Measurements from ENCODE around the gene MEGF11. TPM values are rescaled to one million over a fixed set of nuclear protein-coding genes. Genes with fewer than 3 reads are reported as not detected.

Gene MEGF11
- polyA plus RNA-seq, 1 donor = 0.26 TPM

- DNase-seq = no peak
Observed at GRCh38 chr15:66084704-66085103, 168.8 kb downstream of the MEGF11 start.

- no peak for DNase-seq
Observed at GRCh38 chr15:66080717-66081398, 172.7 kb downstream of the MEGF11 start.

GRCh38 chr15:66078929-66079275 is 174.6 kb downstream of the MEGF11 start:
- no peak for DNase-seq

GRCh38 chr15:66078196-66078928 is 175.2 kb downstream of the MEGF11 start:
- DNase-seq = no peak

GRCh38 chr15:66077320-66077663 is 176.3 kb downstream of the MEGF11 start:
- DNase-seq = no peak

- no peak for DNase-seq
Observed at GRCh38 chr15:66076591-66077319, 176.8 kb downstream of the MEGF11 start.

- DNase-seq = no peak
Observed at GRCh38 chr15:66075947-66076346, 177.6 kb downstream of the MEGF11 start.

GRCh38 chr15:66072616-66073361 is 180.8 kb downstream of the MEGF11 start:
- DNase-seq = no peak

- DNase-seq = no peak
Observed at GRCh38 chr15:66071921-66072295, 181.6 kb downstream of the MEGF11 start.

- DNase-seq = no peak
Observed at GRCh38 chr15:66071160-66071920, 182.2 kb downstream of the MEGF11 start.

- no peak for DNase-seq
Observed at GRCh38 chr15:66070220-66070934, 183.2 kb downstream of the MEGF11 start.

- no peak for DNase-seq
Observed at GRCh38 chr15:66069751-66070150, 183.8 kb downstream of the MEGF11 start.

GRCh38 chr15:66068801-66069200 is 184.7 kb downstream of the MEGF11 start:
- DNase-seq = no peak

- no peak for DNase-seq
Observed at GRCh38 chr15:66067687-66068086, 185.9 kb downstream of the MEGF11 start.

- DNase-seq = no peak
Observed at GRCh38 chr15:66066481-66066880, 187.1 kb downstream of the MEGF11 start.

- DNase-seq = no peak
Observed at GRCh38 chr15:66066005-66066404, 187.5 kb downstream of the MEGF11 start.

- DNase-seq = no peak
Observed at GRCh38 chr15:66065325-66065724, 188.2 kb downstream of the MEGF11 start.

GRCh38 chr15:66063147-66063546 is 190.4 kb downstream of the MEGF11 start:
- DNase-seq = no peak

GRCh38 chr15:66057089-66057488 is 196.5 kb downstream of the MEGF11 start:
- DNase-seq = no peak

GRCh38 chr15:66053991-66054390 is 199.6 kb downstream of the MEGF11 start:
- no peak for DNase-seq

- no peak for DNase-seq
Observed at GRCh38 chr15:66051833-66052232, 201.7 kb downstream of the MEGF11 start.

- no peak for DNase-seq
Observed at GRCh38 chr15:66050264-66050663, 203.3 kb downstream of the MEGF11 start.

Measured in hindlimb muscle (tissue), 1 donor.